ENCODE results near the gene SPTBN1.
"Not testable (repeated sequence)": the region's sequence is repeated elsewhere in the genome, so short reads cannot be mapped to it uniquely, and the experiment has no call there.

Gene SPTBN1

DNA sequence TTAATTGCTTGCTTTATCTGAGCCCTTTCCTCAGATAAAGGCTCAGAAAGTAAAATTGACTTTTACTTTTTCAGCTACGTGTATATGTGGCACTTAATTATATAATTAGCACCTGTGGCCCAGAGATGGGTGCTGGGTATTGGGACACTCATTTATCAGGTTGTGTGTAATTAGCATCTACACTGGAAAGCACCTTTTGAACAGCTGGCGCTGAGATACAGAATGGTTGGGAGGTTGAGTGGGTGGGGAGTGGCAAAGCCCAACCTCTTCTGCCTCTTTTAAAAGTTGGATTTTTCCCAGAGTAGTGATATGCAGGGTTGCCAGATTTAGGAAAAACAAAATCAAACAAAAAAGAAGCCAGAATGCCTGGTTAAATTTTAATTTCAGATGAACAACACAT lies 23.9 kb downstream of the SPTBN1 start:
- Histone ChIP-seq H3K9ac (ENCODE audit: insufficient read length) (no peak overlapping the region), H3K9me3 (ENCODE audit: low read depth, low read length) (no peaks in the 10 kb centered on the region), H3K4me3 (no peak overlapping the region), H3K27ac (no peak overlapping the region), H3K36me3 (ENCODE audit: insufficient read depth, low read length) (no peaks in the 10 kb centered on the region)
- no peak for DNase-seq (ENCODE audit: low read depth, low spot score)
- no peak for TF ChIP-seq POLR2AphosphoS5 (IDR thresholded peaks at IDR 0.05; ENCODE audit: borderline replicate concordance, low read depth, low read length)

- no peak overlapping the region for H3K9ac ChIP-seq (ENCODE audit: insufficient read length)
- H3K9me3 ChIP-seq (ENCODE audit: low read depth, low read length) = no peaks in the 10 kb centered on the region
- no peak for TF ChIP-seq EZH2 (IDR thresholded peaks at IDR 0.05)
- TF ChIP-seq FOXP2 (optimal IDR thresholded peaks at IDR 0.05; ENCODE audit: control extremely low read depth, extremely low read length, insufficient read depth) = no peak
- TF ChIP-seq POLR2AphosphoS5 (IDR thresholded peaks at IDR 0.05; ENCODE audit: borderline replicate concordance, low read depth, low read length) = no peak
- no peaks in the 10 kb centered on the region for H3K36me3 ChIP-seq (ENCODE audit: insufficient read depth, low read length)
- no peak overlapping the region for H3K4me3 ChIP-seq
- H3K27ac ChIP-seq = no peak overlapping the region
- no peak for DNase-seq (ENCODE audit: low read depth, low spot score)
These were observed 25.6 kb downstream of the SPTBN1 start for GRCh38 chr2:54481686-54482085.

DNA sequence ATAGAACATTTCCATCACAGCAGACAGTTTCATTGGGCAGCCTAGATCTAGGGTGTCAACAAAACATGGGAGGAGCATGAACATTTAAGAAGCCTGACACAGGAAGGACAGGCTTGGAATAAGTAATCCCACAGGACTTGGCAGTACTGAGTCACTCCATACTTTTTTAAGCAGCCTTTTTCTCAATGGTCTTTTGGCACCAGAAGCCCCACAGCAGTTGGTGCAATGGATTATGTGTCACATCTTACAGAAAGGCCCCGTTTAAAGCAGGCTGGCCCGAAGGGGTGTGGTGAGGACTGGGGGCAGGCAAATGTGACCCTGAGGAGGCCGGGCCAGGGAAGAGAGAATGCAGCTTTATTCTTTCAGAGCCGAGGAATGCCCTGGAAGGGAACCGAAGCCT lies 26.6 kb downstream of the SPTBN1 start:
- no peak overlapping the region for H3K4me3 ChIP-seq
- H3K9me3 ChIP-seq (ENCODE audit: low read depth, low read length) = no peaks in the 10 kb centered on the region
- no peak overlapping the region for H3K27ac ChIP-seq
- DNase-seq (ENCODE audit: low read depth, low spot score) = no peak
- no peaks in the 10 kb centered on the region for H3K36me3 ChIP-seq (ENCODE audit: insufficient read depth, low read length)
- TF ChIP-seq FOXP2 (optimal IDR thresholded peaks at IDR 0.05; ENCODE audit: control extremely low read depth, extremely low read length, insufficient read depth) (no peak), EZH2 (IDR thresholded peaks at IDR 0.05) (no peak), POLR2AphosphoS5 (IDR thresholded peaks at IDR 0.05; ENCODE audit: borderline replicate concordance, low read depth, low read length) (no peak)
- H3K9ac ChIP-seq (ENCODE audit: insufficient read length) = no peak overlapping the region

DNA sequence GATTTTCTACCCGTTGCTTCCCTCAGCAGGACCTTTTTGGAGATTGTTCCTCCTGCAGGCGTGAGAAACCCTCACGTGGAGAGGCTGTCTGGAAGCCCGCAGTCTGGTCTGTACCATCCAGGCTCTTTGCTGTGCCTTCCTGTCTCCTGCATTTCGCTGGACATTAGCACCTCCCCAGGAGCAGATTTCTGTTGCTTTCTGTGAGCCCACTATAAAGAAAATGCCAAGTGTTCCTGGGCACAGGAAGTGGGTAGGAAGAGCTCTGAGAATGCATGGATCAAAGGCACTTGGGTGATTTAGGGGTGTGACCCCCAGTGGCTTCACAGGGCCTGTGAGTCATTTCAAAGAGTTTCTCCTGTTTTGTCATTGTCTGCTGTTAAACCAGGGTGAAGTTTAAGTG lies 27.3 kb downstream of the SPTBN1 start:
- H3K27ac ChIP-seq = no peak overlapping the region
- TF ChIP-seq EZH2 (IDR thresholded peaks at IDR 0.05) (no peak), POLR2AphosphoS5 (IDR thresholded peaks at IDR 0.05; ENCODE audit: borderline replicate concordance, low read depth, low read length) (no peak), FOXP2 (optimal IDR thresholded peaks at IDR 0.05; ENCODE audit: control extremely low read depth, extremely low read length, insufficient read depth) (no peak)
- H3K4me3 ChIP-seq = no peak overlapping the region
- no peak for DNase-seq (ENCODE audit: low read depth, low spot score)
- H3K9me3 ChIP-seq (ENCODE audit: low read depth, low read length) = no peaks in the 10 kb centered on the region
- no peak overlapping the region for H3K9ac ChIP-seq (ENCODE audit: insufficient read length)
- no peaks in the 10 kb centered on the region for H3K36me3 ChIP-seq (ENCODE audit: insufficient read depth, low read length)

DNA sequence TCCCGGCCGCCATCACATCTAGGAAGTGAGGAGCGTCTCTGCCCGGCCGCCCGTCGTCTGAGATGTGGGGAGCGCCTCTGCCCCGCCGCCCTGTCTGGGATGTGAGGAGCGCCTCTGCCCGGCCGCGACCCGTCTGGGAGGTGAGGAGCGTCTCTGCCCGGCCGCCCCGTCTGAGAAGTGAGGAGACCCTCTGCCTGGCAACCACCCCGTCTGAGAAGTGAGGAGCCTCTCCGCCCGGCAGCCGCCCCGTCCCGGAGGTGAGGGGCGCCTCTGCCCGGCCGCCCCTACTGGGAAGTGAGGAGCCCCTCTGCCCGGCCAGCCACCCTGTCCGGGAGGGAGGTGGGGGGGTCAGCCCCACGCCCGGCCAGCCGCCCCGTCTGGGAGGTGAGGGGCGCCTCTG lies 29.6 kb downstream of the SPTBN1 start:
- H3K9me3 ChIP-seq (ENCODE audit: low read depth, low read length); DNase-seq (ENCODE audit: low read depth, low spot score); H3K36me3 ChIP-seq (ENCODE audit: insufficient read depth, low read length); H3K4me3 ChIP-seq; H3K9ac ChIP-seq (ENCODE audit: insufficient read length); H3K27ac ChIP-seq: not testable (repeated sequence)

GRCh38 chr2:54486766-54487165 lies 30.6 kb downstream of the SPTBN1 start:
- H3K27ac ChIP-seq = no peak overlapping the region
- no peaks in the 10 kb centered on the region for H3K36me3 ChIP-seq (ENCODE audit: insufficient read depth, low read length)
- no peak for DNase-seq (ENCODE audit: low read depth, low spot score)
- H3K9ac ChIP-seq (ENCODE audit: insufficient read length) = no peak overlapping the region
- H3K4me3 ChIP-seq = no peak overlapping the region
- TF ChIP-seq EZH2 (IDR thresholded peaks at IDR 0.05) = no peak
- TF ChIP-seq POLR2AphosphoS5 (IDR thresholded peaks at IDR 0.05; ENCODE audit: borderline replicate concordance, low read depth, low read length) = no peak
- no peak for TF ChIP-seq FOXP2 (optimal IDR thresholded peaks at IDR 0.05; ENCODE audit: control extremely low read depth, extremely low read length, insufficient read depth)
- no peaks in the 10 kb centered on the region for H3K9me3 ChIP-seq (ENCODE audit: low read depth, low read length)

- no peak for DNase-seq (ENCODE audit: low read depth, low spot score)
- no peak overlapping the region for H3K27ac ChIP-seq
- no peak overlapping the region for H3K9ac ChIP-seq (ENCODE audit: insufficient read length)
- H3K36me3 ChIP-seq (ENCODE audit: insufficient read depth, low read length) = no peaks in the 10 kb centered on the region
- no peak for TF ChIP-seq POLR2AphosphoS5 (IDR thresholded peaks at IDR 0.05; ENCODE audit: borderline replicate concordance, low read depth, low read length)
- TF ChIP-seq EZH2 (IDR thresholded peaks at IDR 0.05) = no peak
- TF ChIP-seq FOXP2 (optimal IDR thresholded peaks at IDR 0.05; ENCODE audit: control extremely low read depth, extremely low read length, insufficient read depth) = no peak
- no peaks in the 10 kb centered on the region for H3K9me3 ChIP-seq (ENCODE audit: low read depth, low read length)
- no peak overlapping the region for H3K4me3 ChIP-seq
These were observed 34.7 kb downstream of the SPTBN1 start for GRCh38 chr2:54490863-54491262.

DNA sequence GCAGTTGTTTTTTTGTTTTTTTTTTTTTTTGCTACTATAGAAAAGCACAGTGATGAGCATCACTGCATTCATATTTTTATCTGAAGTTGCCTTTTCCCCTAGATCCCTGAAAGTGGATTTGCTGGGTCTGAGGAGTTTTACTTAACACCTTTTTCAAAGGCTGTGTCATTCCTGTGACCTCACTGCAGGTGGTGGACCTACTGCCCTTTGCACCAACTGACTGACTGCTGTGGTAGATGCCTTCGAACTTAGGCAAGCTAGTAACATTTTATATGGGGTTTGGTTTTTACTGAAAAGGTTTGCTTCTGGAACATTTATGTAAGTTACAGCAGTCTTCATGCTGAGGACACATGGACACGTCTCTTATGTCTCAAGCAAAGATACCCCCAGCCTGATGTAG lies 36.2 kb downstream of the SPTBN1 start:
- Histone ChIP-seq H3K4me3 (no peak overlapping the region), H3K9me3 (ENCODE audit: low read depth, low read length) (no peaks in the 10 kb centered on the region), H3K36me3 (ENCODE audit: insufficient read depth, low read length) (no peaks in the 10 kb centered on the region), H3K27ac (no peak overlapping the region), H3K9ac (ENCODE audit: insufficient read length) (no peak overlapping the region)
- no peak for TF ChIP-seq FOXP2 (optimal IDR thresholded peaks at IDR 0.05; ENCODE audit: control extremely low read depth, extremely low read length, insufficient read depth)
- DNase-seq (ENCODE audit: low read depth, low spot score) = no peak

DNA sequence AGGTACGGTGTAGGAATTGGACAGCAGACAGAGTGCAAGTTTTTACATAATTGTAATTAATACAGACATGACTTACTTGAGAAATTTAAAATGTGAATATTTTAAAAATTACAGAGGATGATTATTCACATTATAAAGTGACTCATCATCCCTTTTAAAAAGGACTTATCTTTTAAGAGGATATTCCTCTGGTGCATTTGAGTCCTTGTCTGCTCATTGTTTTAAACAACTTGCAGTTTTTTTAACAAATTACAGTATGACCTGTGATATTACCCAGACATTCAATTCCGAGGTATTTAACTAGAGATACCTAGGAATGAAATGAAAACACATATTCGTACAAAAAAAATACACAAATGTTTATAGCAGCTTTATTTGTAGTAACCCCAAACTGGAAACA lies 38.0 kb downstream of the SPTBN1 start:
- no peak overlapping the region for H3K4me3 ChIP-seq
- H3K9ac ChIP-seq (ENCODE audit: insufficient read length) = no peak overlapping the region
- no peak overlapping the region for H3K27ac ChIP-seq
- DNase-seq (ENCODE audit: low read depth, low spot score) = no peak
- no peaks in the 10 kb centered on the region for H3K36me3 ChIP-seq (ENCODE audit: insufficient read depth, low read length)
- no peak for TF ChIP-seq POLR2AphosphoS5 (IDR thresholded peaks at IDR 0.05; ENCODE audit: borderline replicate concordance, low read depth, low read length)
- no peak for TF ChIP-seq EZH2 (IDR thresholded peaks at IDR 0.05)
- no peak for TF ChIP-seq FOXP2 (optimal IDR thresholded peaks at IDR 0.05; ENCODE audit: control extremely low read depth, extremely low read length, insufficient read depth)
- H3K9me3 ChIP-seq (ENCODE audit: low read depth, low read length) = no peaks in the 10 kb centered on the region
